Measurements from ENCODE around the gene KLRC4.
"Not testable (repeated sequence)": the region's sequence is repeated elsewhere in the genome, so short reads cannot be mapped to it uniquely, and the experiment has no call there.

GRCh38 chr12:10394531-10395152 is 14.9 kb downstream of the KLRC4 start:
- TF ChIP-seq POLR2AphosphoS5, CTCF, POLR2A, EP300 (IDR thresholded peaks at IDR 0.05): not testable (repeated sequence)
